GM12875 (cell line): ENCODE data around the gene TAF1D.
"Not testable (repeated sequence)": the region's sequence is repeated elsewhere in the genome, so short reads cannot be mapped to it uniquely, and the experiment has no call there.

Source experiments
- H3K4me3 ChIP-seq: one replicate; pipeline ENCODE4 v1.5.1; 2011; ENCODE audit warnings: low read depth, low read length, control low read depth
- TF ChIP-seq, protein P1 (sequence below): IDR thresholded peaks from 2 replicates; pipeline ENCODE4 v1.5.1; 2011; ENCODE audit warnings: low read depth, mild to moderate bottlenecking, control low read depth, inconsistent platforms, low read length, moderate library complexity, borderline replicate concordance; ENCODE audit not compliant: insufficient read depth

Gene TAF1D

DNA sequence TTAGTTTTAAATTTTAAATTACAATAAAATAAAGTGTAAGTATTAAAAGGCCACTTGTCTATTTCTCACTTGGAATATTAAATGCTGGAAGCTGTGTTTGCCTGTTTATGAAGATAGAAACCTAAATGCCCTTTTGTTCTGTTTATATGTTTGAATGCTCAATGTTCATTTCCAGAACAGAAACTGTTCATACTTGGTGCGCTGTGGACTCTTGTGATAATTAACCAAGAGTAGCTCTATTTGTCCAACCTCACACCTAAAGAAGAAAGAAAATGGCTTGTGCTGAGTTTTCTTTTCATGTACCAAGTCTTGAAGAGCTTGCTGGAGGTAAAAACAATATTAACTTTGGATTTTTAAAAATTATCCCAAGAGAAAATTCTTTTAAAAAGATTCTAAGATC lies 5.8 kb upstream of the TAF1D start:
- no peak overlapping the region for H3K4me3 ChIP-seq
- TF ChIP-seq, protein P1, sequence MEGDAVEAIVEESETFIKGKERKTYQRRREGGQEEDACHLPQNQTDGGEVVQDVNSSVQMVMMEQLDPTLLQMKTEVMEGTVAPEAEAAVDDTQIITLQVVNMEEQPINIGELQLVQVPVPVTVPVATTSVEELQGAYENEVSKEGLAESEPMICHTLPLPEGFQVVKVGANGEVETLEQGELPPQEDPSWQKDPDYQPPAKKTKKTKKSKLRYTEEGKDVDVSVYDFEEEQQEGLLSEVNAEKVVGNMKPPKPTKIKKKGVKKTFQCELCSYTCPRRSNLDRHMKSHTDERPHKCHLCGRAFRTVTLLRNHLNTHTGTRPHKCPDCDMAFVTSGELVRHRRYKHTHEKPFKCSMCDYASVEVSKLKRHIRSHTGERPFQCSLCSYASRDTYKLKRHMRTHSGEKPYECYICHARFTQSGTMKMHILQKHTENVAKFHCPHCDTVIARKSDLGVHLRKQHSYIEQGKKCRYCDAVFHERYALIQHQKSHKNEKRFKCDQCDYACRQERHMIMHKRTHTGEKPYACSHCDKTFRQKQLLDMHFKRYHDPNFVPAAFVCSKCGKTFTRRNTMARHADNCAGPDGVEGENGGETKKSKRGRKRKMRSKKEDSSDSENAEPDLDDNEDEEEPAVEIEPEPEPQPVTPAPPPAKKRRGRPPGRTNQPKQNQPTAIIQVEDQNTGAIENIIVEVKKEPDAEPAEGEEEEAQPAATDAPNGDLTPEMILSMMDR: no peak

DNA sequence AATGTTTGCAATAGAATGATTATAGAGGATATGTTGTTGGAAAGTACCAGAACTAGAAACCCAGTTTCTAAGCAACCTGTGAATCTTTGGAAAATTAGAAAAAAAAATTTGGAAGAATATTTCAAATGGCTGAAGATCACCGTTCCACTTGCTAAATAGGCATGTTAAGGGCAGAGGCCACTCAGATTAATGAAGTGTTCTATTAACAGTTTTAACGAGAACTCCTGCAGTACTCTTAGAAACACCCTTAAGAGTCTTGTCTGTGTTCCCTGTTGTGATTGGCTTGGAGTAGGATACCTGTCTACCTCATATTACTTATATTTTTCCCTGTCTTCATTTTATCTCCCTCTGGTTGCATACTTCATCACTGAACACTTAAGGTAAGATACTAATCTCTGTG lies 4.8 kb upstream of the TAF1D start:
- TF ChIP-seq, protein P1: no peak
- H3K4me3 ChIP-seq: no peak overlapping the region

DNA sequence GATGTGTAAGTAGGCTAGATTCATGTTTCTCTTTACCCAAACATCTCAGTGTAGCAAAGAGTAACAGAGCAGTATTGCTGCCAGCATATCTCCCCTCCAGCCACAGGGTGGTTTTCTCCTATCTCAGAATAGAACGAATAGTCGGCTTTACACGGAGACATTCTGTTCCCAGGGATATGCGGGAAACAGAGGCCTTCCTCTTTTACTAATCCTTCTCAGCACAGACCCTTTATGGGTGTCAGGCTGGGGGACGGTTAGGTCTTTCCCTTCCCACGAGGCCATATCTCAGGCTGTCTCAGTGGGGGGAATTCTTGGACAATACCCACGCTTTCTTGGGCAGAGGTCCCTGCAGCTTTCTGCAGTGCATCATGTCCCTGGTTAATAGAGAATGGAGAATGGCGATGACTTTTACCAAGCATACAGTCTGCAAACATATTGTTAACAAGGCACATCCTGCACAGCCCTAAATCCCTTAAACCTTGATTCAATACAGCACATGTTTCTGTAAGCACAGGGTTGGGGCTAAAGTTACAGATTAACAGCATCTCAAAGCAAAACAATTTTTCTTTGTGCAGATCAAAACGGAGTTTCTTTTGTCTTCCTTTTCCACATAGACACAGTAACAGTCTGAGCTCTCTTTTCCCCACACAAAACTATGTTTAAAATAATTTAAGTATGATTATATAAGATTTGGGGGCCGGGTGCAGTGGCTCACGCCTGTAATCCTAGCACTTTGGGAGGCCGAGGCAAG lies 3.9 kb upstream of the TAF1D start:
- H3K4me3 ChIP-seq: not testable (repeated sequence)

DNA sequence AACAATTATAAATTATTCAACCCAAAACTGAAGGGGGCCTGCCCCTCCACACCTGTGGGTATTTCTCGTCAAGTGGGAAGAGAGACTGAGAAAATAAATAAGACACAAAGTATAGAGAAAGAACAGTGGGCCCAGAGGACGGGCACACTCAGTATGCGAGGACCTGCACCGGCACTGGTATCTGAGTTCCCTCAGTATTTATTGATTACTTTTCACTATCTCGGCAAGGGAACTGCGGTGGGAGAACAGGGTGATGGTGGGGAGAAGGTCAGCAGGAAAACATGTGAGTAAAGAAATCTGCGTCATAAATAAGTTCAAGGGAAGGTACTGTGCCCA lies 3.3 kb upstream of the TAF1D start:
- no peak overlapping the region for H3K4me3 ChIP-seq
- TF ChIP-seq, protein P1: no peak

DNA sequence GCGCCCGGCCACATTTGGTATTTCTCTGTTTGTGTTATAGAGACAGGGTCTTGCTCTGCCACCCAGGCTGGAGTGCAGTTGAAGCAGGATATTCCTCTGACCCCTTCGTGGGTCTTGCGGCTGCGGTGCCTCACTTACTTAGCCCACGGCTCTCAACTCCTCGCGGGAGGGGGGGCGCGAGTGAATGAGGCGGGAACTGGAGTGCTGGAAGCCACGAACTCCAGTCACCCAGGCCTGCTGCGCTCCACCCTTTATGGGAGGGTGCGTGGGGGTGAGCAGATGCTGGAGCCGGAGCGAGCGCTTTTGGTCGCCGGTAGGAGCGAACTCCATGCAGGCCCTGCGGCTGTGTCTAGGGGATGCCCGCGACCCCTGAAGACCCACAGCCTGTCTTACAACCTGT lies 2.0 kb upstream of the TAF1D start:
- H3K4me3 ChIP-seq: no peak overlapping the region
- TF ChIP-seq, protein P1: no peak

DNA sequence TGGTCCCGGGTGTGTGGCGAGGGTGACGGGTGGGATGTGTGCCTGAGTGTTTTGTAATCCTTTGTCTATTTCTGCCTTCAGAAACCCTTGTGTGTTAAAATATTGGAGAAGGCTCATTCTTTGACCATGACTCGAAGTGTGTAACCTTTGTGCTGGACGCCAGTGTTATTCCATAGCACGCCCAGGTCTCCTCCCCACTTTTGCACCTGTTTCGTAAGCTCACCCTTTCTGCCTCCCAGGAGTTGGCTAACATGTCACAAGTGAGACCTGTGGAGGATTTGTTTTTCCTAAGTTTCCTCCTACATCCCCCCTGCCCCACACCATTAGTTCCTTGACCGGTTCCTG lies 559 bp upstream of the TAF1D start:
- H3K4me3 ChIP-seq: peak overlapping the region; percentile 68
- TF ChIP-seq, protein P1: no peak

DNA sequence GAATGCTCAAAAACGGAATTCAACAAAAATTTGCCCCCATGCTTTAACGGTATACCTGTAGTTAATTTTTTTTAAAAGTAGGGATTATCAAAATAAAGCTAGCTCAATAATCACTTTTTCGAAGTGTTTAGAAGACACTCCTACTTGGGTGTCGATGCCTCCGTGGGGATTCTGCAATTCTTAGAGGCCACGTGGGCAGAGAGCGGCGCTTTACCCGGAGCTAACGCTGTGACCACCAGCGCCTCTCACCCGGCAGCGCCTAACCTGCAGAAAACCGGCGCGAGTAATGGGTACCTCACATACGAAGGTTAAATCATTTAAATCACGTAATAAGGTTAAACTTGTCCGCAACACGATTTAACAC lies 583 bp downstream of the TAF1D start:
- TF ChIP-seq, protein P1: no peak
- H3K4me3 ChIP-seq: peak overlapping the region; percentile 68
